H9 (cell line): ENCODE results near the gene TRAPPC14. TPM values are rescaled to one million over a fixed set of nuclear protein-coding genes. Genes with fewer than 3 reads are reported as not detected.
A peak's percentile ranks its signal among the peaks of the same experiment; 100 is the strongest.

Experiments
- DNase-seq: peaks from one replicate; pipeline ENCODE4 v3.0.0-alpha.2; 2017
- H2AFZ ChIP-seq: one replicate; pipeline ENCODE4 v1.6.1; 2013; ENCODE audit warnings: mild to moderate bottlenecking, low read length, control low read depth, moderate library complexity
- H2AK5ac ChIP-seq: 2 replicates; pipeline ENCODE4 v1.6.1; 2013; ENCODE audit warnings: low read length, control low read depth, mixed read lengths; ENCODE audit not compliant: insufficient read length
- H2BK120ac ChIP-seq: one replicate; pipeline ENCODE4 v1.6.1; 2013; ENCODE audit warnings: low read depth, mild to moderate bottlenecking, low read length, control low read depth, inconsistent platforms; ENCODE audit not compliant: poor library complexity, severe bottlenecking
- H2BK12ac ChIP-seq: 2 replicates; pipeline ENCODE4 v1.6.1; 2013; ENCODE audit warnings: low read length, control low read depth, mixed read lengths, low read depth; ENCODE audit not compliant: insufficient read length
- H2BK15ac ChIP-seq: 2 replicates; pipeline ENCODE4 v1.6.1; 2013; ENCODE audit warnings: low read depth, low read length, control low read depth
- H2BK20ac ChIP-seq: one replicate; pipeline ENCODE4 v1.6.1; 2013; ENCODE audit warnings: low read depth, mild to moderate bottlenecking, low read length, control low read depth, inconsistent platforms; ENCODE audit not compliant: poor library complexity, severe bottlenecking
- H2BK5ac ChIP-seq: 2 replicates; pipeline ENCODE4 v1.6.1; 2013; ENCODE audit warnings: low read length, control low read depth, mixed read lengths; ENCODE audit not compliant: insufficient read length
- H3K14ac ChIP-seq: 2 replicates; pipeline ENCODE4 v1.6.1; 2013; ENCODE audit warnings: low read length, control low read depth; ENCODE audit not compliant: insufficient read depth
- H3K18ac ChIP-seq: 2 replicates; pipeline ENCODE4 v1.6.1; 2013; ENCODE audit warnings: low read depth, mild to moderate bottlenecking, mixed read lengths, low read length, control low read depth; ENCODE audit not compliant: insufficient read length
- H3K23ac ChIP-seq: 2 replicates; pipeline ENCODE4 v1.6.1; 2013; ENCODE audit warnings: low read length, control low read depth, mixed read lengths, low read depth; ENCODE audit not compliant: insufficient read length
- H3K23me2 ChIP-seq: 2 replicates; pipeline ENCODE4 v1.6.1; 2013; ENCODE audit warnings: low read depth, mild to moderate bottlenecking, mixed read lengths, low read length, control low read depth; ENCODE audit not compliant: insufficient read length, poor library complexity, severe bottlenecking
- H3K27ac ChIP-seq: 2 replicates; pipeline ENCODE4 v1.5.1; 2013; ENCODE audit warnings: low read length, control low read depth, mixed read lengths, low read depth; ENCODE audit not compliant: insufficient read length
- H3K27me3 ChIP-seq: 2 replicates; pipeline ENCODE4 v1.6.1; 2013; ENCODE audit warnings: low read length, control low read depth, inconsistent platforms; ENCODE audit not compliant: insufficient read depth
- H3K4ac ChIP-seq: 2 replicates; pipeline ENCODE4 v1.6.1; 2013; ENCODE audit warnings: low read depth, mild to moderate bottlenecking, control low read depth, inconsistent platforms, low read length, moderate library complexity
- H3K4me1 ChIP-seq: 2 replicates; pipeline ENCODE4 v1.6.1; 2013; ENCODE audit warnings: low read length, control low read depth, inconsistent platforms; ENCODE audit not compliant: insufficient read depth
- H3K4me2 ChIP-seq: 2 replicates; pipeline ENCODE4 v1.6.1; 2013; ENCODE audit warnings: low read length, control low read depth, mixed read lengths; ENCODE audit not compliant: insufficient read length, insufficient read depth
- H3K56ac ChIP-seq: 2 replicates; pipeline ENCODE4 v1.6.1; 2013; ENCODE audit warnings: low read depth, mild to moderate bottlenecking, mixed read lengths, low read length, control low read depth; ENCODE audit not compliant: insufficient read length
- H3K79me1 ChIP-seq: 2 replicates; pipeline ENCODE4 v1.6.1; 2013; ENCODE audit warnings: low read depth, mild to moderate bottlenecking, moderate library complexity, low read length, control low read depth, inconsistent platforms; ENCODE audit not compliant: insufficient read depth, poor library complexity, severe bottlenecking
- H3K79me2 ChIP-seq: 2 replicates; pipeline ENCODE4 v1.6.1; 2013; ENCODE audit warnings: low read length, control low read depth, inconsistent platforms; ENCODE audit not compliant: insufficient read depth
- H3K9ac ChIP-seq: 2 replicates; pipeline ENCODE4 v1.6.1; 2013; ENCODE audit warnings: low read length, control low read depth, mixed read lengths; ENCODE audit not compliant: insufficient read length; ENCODE audit errors: extremely low read depth
- H3K9me3 ChIP-seq: one replicate; pipeline ENCODE4 v1.6.1; 2013; ENCODE audit warnings: low read depth, low read length, inconsistent platforms; ENCODE audit not compliant: control insufficient read depth
- H3T11ph ChIP-seq: one replicate; pipeline ENCODE4 v1.6.1; 2013; ENCODE audit warnings: mild to moderate bottlenecking, low read length, control low read depth, inconsistent platforms
- H4K20me1 ChIP-seq: one replicate; pipeline ENCODE4 v1.6.1; 2013; ENCODE audit not compliant: control insufficient read depth, insufficient read length, insufficient read depth
- H4K5ac ChIP-seq: 2 replicates; pipeline ENCODE4 v1.6.1; 2013; ENCODE audit warnings: low read depth, mild to moderate bottlenecking, mixed read lengths, low read length, control low read depth; ENCODE audit not compliant: insufficient read length
- H4K8ac ChIP-seq: replicated peaks from 2 replicates; pipeline ENCODE4 v1.6.1; 2013; ENCODE audit warnings: low read length, control low read depth, mixed read lengths, low read depth; ENCODE audit not compliant: insufficient read length
- H4K91ac ChIP-seq: 2 replicates; pipeline ENCODE4 v1.6.1; 2013; ENCODE audit warnings: low read depth, mild to moderate bottlenecking, moderate library complexity, mixed read lengths, low read length, control low read depth; ENCODE audit not compliant: insufficient read length
- H3K27ac Mint-ChIP-seq, 3 experiments: 2 replicates in 2 of 3; 3 replicates in 1 of 3; pipeline ENCODE4 v1.8.0; 2020 to 2021; ENCODE audit warnings: mixed read lengths in 3 of 3, mild to moderate bottlenecking in 1 of 3, moderate library complexity in 1 of 3
- H3K27me3 Mint-ChIP-seq: 2 replicates; pipeline ENCODE4 v1.8.0; 2021; ENCODE audit warnings: low read depth, mild to moderate bottlenecking, moderate library complexity, mixed read lengths
- H3K36me3 Mint-ChIP-seq, 3 experiments: 2 replicates in 2 of 3; 3 replicates in 1 of 3; pipeline ENCODE4 v1.8.0; 2020 to 2021; ENCODE audit warnings: low read depth in 3 of 3, mixed read lengths in 3 of 3; ENCODE audit not compliant: insufficient read depth in 1 of 3
- H3K4me1 Mint-ChIP-seq, 2 experiments: 2 replicates each; pipeline ENCODE4 v1.8.0; 2020; ENCODE audit warnings: mixed read lengths in 2 of 2
- H3K4me3 Mint-ChIP-seq, 2 experiments: 2 replicates in 1 of 2; 3 replicates in 1 of 2; pipeline ENCODE4 v1.8.0; 2020 to 2021; ENCODE audit warnings: mild to moderate bottlenecking in 2 of 2, mixed read lengths in 2 of 2, moderate library complexity in 1 of 2
- H3K9me3 Mint-ChIP-seq, 2 experiments: 2 replicates in 1 of 2; 3 replicates in 1 of 2; pipeline ENCODE4 v1.8.0; 2020; ENCODE audit warnings: mild to moderate bottlenecking in 2 of 2, mixed read lengths in 2 of 2, moderate library complexity in 1 of 2
- CTCF ChIP-seq: fragments of 200-600 bp; sonication (generic); conservative IDR thresholded peaks from 3 replicates; pipeline ENCODE4 v1.8.0; 2021; ENCODE audit warnings: antibody characterized with exemption, mild to moderate bottlenecking
- WGBS: extraction: QIAGEN DNeasy Blood & Tissue Kit; methylation state at CpG from one replicate; pipeline ENCODE4 v1.1.7; 2013; ENCODE audit warnings: missing lambda C conversion rate, low lambda C conversion rate, mixed read lengths; ENCODE audit not compliant: insufficient read length; ENCODE audit errors: extremely low coverage; 5-methylcytosine and 5-hydroxymethylcytosine counted together
- total RNA-seq: library from RNA; stranded (reverse); gene quantifications from 2 replicates; pipeline ENCODE4 v1.2.1, GENCODE V29; 2021

Gene TRAPPC14
- total RNA-seq, 1 experiment from 2014 or later: 32.8 TPM

GRCh38 chr7:100128637-100128963 lies 29.9 kb downstream of the TRAPPC14 start:
- no peak overlapping the region for H3K4me2 ChIP-seq
- H2AFZ ChIP-seq: no peak overlapping the region
- peaks cover 15% of the 10 kb centered on the region for H3K23me2 ChIP-seq

More at GRCh38 chr7:100128637-100128963, 29.9 kb downstream of the TRAPPC14 start:
- Histone ChIP-seq H2BK5ac (no peak overlapping the region), H4K91ac (no peak overlapping the region), H3K18ac (no peak overlapping the region), H3K9me3 (no peaks in the 10 kb centered on the region), H3K79me2 (no peaks in the 10 kb centered on the region), H3K23ac (no peak overlapping the region), H2BK120ac (no peak overlapping the region), H4K20me1 (no peaks in the 10 kb centered on the region), H3T11ph (no peak overlapping the region), H2BK20ac (no peak overlapping the region), H3K14ac (no peak overlapping the region), H2AK5ac (no peak overlapping the region), H4K5ac (no peak overlapping the region), H3K79me1 (no peaks in the 10 kb centered on the region), H2BK12ac (no peak overlapping the region), H3K4ac (no peak overlapping the region), H3K4me1 (peaks cover 4% of the 10 kb centered on the region; the same call in 1 of the 2 replicates), H2BK15ac (no peak overlapping the region), H3K27me3 (no peaks in the 10 kb centered on the region; the same call in 1 of the 2 replicates), H4K8ac (no peak overlapping the region), H3K56ac (no peak overlapping the region), H3K27ac (no peak overlapping the region), H3K9ac (no peak overlapping the region)
- no peaks in the 10 kb centered on the region for H3K9me3 Mint-ChIP-seq
- peaks cover 10 to 15% of the 10 kb centered on the region in 2 experiments for H3K4me1 Mint-ChIP-seq
- no peak for DNase-seq
- no peak for TF ChIP-seq CTCF
- peaks cover 31% of the 10 kb centered on the region for H3K27me3 Mint-ChIP-seq
- no peak overlapping the region for H3K27ac Mint-ChIP-seq
- peaks cover 2 to 7% (median 6%) of the 10 kb centered on the region in 3 experiments; a peak in 3 of 7 replicates for H3K36me3 Mint-ChIP-seq
- peak overlapping the region in 1 of 2 experiments; percentile 98; a peak in 3 of 5 replicates for H3K4me3 Mint-ChIP-seq
- no CpG with 5 or more reads among the region's 1 CpG for WGBS
